ENCODE data around the gene TIMM22.

The TIMM22 gene

DNA sequence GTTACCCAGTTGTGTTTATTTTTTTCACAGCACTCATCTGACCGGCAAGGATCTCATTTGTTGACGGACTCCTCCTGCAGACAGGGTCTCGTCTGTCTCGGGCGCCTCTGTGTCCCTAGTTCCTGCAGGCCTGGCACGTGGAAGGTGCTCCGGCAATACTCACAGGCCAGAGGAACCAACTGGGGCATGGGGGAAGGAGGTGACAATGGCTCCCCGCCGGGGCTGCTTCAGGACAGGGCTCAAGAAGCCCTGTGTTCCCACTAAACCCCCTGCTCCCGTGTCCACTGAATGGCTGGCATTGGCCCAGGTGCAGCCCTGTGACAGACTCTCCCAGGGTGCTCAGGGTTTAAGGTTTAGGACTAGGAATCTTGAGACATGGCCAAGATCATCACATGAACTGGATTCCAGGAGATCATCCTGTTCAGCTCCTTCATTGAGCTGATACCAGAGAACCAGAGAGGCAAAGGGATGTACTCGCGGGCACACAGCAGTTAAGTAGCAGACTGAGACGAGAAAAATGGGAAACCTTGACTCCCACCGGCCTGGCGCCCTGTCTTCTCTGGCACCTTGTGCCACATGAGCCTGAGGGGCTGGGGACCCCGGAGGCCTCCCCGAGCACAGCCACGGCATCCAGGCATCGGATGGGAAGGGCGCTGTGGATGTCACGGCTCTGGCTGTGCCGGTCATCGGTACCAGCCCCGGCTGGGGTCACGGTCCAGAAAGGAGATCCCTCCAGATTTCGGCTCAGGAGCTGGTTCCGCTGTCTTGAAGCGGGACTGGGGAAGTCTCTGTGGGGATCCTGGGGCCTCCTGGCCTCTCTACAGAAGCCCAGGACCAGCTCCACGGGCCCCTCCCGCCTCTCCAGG lies 29.0 kb downstream of the TIMM22 start:
- no peak for DNase-seq

DNA sequence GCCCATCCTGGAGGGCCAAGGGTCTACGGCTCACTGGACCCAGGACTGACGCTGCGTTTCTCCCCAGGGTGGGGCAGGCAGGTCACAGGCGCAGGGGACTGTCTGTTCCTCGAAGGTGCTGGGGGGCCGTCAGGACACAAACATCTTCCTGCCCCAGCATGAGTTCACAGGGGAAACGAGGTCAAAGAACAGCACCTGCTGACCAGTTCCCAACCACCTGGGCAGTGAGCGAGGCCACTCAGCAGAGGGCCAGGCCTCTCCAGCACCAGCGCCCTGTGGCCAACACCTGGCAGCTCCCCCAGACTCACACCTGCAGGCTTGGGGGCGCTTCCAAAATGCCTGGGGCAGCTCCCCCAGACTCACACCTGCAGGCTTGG lies 29.7 kb downstream of the TIMM22 start:
- DNase-seq, result no peak

DNA sequence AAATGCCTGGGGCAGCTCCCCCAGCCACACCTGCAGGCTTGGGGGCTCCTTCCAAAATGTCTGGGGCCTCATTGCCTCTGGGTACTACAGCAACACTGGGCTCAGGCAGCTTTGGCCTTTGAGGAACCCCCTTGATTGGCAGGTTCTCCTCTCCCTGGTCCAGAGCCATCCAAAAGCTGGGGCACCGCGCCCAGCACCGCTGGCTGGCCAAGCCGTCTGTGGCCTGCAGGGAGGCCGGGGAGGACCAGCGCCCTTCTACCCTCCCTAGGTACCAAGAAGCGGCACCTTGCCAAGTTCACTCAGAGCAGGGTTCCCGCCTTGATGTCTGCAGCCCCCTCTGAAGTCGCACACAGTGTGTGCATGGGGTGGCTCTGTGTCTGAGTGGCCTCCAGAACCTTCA lies 30.1 kb downstream of the TIMM22 start:
- no peak for DNase-seq

DNA sequence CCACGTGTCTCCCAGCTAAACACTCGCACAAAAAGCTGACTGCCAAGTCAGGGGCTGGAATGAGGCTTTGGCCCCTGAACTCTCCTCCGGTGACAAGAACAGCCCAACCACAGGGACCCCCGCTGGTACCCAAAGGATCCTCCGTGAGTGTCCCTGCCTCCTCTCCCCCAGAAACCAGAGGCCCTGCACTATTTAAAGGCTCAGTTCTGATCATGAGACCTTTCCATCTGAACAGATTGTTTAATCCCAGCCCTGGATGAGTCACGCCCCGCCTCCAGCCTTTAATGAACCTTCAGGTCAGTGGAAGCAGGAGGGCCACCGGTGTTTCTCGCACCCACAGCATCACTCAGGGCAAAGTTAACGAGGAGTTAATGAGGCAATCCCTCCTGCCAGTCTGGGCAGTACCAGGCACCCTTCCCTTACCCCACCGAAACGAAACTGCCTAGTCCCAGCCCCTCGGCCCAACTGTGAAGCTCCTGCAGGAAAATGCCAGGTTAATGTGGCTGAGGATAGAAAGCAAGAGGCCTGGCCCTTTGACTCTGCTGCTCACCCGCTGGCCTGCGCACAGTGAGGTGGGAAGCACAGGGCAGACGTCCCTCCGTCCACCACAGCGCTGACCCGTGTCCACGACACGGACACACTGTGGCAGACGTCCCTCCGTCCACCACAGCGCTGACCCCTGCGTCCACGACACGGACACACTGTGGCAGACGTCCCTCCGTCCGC lies 32.4 kb downstream of the TIMM22 start:
- DNase-seq, result no peak

DNA sequence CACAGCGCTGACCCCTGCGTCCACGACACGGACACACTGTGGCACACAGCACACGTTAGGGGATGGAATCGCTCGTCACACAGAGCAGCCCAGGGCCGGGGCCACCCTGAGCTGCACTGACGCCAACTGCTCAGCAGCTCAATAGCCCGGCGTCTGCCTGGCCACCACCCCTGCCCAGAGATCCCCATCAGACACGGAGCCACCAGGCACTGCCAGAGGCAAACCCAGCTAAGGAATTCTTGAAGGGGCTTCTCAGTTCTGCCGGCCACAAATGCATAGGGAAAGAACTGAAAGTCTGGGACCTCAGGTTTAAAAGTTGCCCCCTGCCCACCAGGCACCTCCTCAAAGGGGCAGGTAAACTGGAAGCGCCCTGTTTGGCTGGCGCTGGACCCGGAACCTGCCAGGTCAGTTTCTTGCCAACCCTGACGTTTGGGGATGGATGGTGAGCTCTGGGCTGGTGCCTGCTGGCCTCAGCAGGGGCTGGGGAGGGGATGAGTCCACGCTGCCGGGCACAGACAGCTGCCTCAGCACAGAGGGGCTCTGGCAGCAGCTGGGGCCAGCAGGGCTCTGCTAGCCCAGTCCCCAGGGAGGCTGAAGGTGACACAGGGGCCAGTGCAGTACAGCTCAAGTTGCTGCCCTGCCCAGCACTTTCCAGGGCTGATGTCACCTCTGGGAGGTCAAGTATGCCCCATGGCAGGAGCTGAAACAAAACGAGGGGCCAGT lies 33.2 kb downstream of the TIMM22 start:
- DNase-seq, result no peak

DNA sequence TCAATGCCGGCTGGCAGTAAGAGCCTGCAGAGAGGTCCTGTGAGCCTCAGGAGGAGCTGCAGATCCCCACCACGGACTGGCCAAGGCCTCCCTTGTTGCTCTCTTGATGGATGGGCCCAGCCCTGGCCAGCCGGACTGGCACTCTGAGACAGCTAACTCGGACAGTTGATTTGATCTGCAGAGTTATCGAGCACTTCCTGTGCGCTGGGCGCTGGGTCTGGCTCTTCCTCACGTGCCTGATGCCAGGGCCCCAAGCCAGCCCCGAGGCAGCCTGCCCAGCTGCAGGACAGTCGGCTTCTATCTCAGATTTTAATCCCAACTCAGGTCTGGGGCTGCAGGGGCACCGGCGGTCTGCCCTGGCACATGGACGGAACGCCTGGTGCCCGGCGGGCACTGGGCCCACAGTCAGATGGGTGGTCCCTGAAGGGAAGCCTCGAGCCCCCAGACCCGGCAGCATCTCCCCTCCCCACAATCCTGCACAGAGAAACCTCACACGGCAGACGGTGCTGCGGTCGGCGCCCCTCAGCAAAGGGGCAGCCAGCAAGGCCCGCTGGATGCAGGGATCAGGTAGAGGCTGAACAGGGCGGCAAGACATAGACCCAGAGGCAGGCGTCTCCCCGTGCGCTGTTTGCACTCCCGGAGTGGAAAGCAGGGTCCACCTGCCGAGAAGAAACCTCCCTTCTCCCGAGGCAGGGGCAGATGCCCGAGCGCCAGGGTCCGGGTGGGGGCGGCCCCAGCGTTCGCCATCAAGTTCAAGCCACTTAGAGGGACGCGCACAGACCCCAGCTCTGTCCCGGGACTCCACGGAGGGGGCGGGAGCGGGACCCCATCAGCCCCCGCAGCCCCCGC lies 34.0 kb downstream of the TIMM22 start:
- DNase-seq, result no peak

DNA sequence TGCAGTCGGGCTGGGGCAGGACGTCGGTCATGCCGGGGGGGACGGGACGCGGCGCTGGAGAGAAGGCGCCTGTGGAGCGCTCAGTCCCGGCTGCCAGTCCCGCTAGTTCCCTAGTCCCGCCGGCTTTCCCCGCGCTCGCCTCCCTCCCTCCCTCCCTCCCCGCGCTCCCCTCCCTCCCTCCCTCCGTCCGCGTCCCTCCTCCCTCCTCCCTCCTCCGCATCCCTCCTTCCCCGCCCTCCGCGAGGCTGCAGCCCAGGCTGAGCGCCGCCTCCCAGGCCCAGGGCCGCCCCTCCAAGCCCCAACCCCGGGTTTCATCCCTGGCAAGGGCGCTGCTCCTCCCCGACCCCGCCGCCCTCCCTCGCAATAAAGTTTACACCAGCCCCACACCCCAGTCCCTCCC lies 34.8 kb downstream of the TIMM22 start:
- DNase-seq, result no peak

DNA sequence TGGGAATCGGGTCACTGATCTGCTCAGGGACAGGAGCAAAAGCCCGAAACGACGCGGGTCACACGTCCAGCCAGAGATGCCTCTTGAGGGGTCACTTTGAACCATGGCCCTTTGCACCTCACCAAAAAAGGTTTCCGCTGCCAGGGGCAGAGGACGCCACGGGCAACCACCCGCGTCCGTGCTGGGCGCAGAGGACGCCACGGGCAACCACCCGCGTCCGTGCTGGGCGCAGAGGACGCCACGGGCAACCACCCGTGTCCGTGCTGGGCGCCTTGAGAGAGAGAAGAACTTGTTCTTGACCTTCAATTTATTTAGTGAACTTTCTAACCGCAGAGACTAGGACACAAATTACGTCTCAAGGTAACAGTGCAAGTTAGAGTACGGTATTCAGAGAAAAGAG lies 35.5 kb downstream of the TIMM22 start:
- DNase-seq, result no peak

DNA sequence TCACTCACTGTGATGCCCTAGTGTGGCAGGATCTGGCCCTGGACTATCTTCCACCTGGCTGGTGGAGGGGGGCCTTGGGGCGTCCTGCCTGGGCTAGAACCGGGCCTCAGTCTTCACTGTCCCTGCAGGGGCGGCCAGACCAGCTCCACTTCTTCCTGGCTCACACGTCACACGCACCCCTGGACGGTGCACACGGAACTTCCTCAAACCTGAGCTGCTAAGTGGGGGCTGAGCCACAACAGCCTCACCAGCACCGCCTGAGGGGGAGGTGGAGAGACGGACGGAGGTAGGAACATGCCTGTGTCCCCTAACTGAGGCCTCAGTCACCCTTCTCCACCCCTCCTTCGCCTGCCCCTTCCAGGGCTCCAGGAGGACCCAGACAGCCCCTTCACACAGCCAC lies 36.6 kb downstream of the TIMM22 start:
- no peak for DNase-seq

DNA sequence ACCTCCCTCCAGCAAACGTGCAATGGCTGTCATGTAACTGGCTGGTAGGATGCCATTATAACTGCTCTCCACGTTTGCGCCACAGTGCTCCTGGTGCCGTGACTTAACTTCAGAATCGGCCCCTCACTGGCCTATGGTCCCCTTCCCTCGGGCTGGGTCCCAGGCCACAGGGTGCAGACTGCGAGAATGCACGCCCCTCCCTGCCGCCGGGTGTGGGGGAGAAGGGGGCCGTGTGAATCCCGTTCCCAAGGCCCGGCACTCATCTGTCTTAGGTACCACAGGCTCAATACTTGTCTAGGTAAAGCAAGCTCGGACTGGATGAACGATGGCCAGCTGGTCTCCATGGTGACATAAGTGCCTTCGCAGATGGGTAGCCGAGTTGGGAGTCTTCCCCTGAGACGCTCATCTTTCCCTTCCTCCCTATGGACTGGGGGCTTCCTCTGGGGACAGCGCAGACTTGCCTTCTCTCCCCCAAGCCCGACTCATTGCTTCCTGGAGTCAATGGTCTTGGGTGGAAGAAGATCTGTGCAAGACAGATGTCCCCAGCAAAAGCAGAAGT lies 37.8 kb downstream of the TIMM22 start:
- no peak for DNase-seq

DNA sequence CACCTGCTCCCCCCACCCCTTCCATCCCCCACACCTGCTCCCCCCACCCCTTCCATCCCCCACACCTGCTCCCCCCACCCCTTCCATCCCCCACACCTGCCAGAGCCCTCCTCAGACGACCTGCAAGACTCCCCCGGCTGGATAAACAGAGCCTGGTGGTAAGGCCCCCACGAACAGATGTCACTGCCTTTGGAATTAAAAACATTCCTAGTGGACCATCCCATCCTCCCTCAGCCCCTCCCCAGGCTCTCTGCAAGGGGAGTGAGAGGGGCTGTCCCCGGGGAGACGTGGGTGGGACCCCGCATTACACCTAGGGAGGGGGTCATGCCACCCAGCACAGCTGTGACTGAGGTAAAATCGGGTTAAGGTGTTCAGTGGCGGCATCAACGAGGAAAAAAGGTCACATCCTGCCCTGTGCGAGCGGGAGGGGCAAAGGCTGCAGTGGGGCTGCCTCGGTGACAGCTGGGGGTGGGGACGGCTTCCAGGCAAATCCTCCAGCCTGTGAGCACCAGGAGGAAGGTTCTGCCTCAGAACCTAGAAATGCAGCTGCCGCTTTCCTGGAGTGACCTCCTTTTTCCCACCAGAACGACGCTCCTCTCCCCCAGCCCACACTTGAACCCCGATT lies 38.7 kb downstream of the TIMM22 start:
- DNase-seq, result no peak

DNA sequence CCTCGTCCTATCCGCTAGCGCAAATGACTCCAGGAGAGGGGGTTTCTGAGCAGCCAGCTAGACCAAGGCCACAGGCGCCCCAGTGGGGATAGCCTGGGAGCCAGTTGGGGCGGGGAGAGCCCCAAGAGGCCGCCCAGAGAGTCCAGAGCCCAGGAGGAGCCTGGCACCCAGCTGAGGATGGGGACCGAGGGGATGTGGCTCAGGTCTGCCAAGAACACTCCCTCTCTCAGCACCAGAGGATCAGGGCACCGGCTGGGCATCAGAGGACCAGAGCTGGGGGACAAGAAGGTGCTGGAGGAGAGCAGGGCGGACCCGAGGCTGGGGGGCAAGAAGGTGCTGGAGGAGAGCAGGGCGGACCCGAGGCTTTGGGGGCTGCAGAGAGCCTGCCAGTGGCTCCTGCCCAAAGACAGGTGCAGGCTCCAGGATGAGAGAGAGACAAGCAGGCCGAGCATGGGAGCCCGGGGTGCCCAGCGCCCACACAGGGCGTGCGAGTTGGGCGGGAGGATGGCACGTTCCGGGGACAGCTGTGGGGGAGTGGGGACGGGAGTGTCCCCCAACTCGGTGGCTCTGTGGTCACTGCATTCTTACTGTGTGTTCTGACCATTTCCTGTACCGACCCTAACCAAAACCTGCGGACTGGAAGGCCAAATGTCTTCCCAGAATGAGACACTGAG lies 39.4 kb downstream of the TIMM22 start:
- DNase-seq, result no peak

DNA sequence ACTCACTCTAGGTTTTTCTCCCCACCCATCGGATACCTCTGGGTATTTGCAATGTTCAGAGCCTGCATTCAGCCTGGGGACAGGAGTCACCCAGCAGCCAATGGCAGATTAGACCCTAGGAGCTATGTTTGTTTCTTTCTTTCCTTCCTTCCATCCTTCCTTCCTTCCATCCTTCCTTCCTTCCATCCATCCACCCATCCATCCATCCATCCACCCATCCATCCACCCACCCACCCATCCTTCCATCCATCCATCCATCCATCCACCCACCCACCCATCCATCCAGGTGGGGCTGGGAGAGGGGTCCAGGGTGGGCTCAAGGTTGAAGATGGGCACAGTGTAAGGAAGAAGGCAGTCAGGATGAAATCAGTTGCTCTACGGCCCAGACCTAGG lies 39.9 kb downstream of the TIMM22 start:
- DNase-seq, result no peak

DNA sequence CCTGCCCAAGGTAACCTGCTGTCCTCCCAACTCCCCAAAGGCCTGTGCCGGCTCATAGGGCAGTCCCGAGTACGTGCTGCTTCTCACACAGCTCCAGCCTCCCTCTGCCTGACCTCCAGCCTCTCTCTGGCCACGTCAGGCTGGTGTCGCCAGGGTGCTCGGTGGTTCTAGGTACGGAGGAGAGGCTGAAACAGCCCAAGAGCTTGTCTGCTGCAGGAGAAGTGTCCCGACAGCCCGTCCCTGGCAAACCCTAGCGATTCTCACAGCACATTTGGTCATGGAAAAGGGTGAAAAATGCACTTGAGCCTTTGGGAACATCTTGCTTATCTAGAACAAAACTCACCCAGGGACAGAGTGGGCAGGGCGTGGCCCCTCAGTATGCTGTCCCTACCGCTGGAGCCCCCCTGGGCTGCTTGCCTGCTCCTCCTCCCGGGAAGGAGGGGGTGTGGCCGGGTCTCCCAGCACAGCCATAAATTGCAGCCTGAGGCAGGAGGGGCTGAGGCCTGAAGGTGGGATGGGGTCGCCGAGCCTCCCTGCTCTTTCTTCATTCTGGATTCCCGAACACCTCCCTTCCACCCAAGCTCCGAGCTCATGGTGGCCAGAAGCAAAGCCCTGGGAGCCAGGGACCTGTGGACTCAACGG lies 40.4 kb downstream of the TIMM22 start:
- DNase-seq, result no peak

DNA sequence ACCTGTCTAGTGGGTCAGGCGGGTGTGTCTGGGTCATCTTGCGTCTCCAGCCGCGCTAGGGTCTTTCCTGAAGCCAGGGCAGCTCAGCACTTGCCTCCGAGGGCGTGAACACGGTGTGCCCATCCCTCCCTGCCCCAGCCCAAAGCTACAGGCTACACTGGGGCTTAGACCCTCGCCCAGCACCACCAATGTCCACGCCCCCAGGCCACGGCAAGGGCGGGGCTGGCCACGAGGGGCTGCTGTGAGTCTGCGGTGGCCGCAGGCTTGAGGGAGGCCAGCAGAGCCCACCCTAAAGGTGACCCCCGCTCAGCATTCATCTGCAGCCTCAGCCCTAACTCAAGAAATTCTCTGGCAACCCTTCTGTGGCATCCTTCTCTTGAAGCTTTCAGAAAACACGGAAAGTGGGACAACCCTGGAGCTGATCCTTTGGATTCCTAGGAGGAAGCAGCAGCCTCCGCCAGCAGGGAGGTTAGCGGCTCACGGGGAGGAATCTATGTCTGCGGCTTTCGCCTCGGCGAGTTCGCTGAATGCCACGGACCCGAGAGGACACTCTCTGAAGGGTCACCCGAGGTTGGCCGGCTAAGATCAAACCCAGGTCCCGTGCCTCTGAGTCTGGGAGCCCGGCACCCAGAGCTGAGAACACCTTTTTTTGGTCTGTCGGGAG lies 41.7 kb downstream of the TIMM22 start:
- no peak for DNase-seq

DNA sequence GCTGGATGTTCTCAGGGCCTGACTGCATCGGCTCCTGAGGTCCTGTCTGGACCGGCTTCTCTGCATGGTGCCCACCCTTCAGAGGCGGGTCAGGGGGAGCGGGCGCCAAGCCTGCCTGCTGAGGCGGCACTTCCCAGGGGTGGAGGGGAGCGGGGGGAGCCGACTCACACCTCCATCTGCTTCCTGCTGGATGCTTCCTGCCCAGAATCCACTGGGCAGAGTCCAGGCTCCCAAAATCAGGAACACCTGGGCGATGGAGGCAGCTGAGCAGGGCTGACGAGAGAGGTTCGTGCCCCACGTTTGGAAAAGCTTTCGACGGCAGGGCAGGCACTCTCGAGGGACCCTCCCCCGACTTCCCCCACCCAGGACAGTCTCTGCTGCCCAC lies 42.2 kb downstream of the TIMM22 start:
- DNase-seq, result no peak

DNA sequence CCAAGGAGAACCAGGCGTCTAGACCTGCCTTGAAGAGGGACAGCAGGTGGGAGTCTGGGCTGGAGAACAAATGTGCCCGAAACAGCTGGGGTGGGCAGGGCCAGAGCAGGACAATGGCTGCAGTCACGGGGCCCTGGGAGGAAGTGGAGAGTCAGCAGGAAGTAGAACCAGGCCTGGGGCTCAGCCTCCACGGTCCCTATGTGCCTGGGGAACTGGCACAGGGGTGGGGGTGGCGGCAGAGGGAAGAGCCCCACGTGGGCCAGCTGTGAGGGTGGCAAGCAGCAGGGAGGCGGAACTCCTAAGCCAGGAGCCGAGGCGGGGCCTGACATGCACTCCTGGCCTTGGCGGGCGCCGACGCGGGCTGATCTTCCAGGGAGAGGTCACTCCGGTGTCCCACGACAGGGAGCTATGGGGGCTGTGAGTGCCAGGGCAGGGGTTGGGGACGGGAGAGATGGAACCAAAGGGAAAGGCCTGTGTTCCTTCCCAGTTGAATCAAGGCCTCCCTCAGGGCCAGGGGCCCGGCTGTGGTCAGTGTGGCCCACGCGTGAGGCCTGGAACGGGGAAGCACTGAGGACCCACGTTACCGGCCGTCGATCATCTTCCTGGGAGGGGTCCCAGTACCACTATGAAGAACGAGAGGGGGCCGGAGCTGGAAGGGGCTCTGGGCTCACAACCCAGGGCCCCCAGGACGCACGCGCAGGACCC lies 42.7 kb downstream of the TIMM22 start:
- no peak for DNase-seq

DNA sequence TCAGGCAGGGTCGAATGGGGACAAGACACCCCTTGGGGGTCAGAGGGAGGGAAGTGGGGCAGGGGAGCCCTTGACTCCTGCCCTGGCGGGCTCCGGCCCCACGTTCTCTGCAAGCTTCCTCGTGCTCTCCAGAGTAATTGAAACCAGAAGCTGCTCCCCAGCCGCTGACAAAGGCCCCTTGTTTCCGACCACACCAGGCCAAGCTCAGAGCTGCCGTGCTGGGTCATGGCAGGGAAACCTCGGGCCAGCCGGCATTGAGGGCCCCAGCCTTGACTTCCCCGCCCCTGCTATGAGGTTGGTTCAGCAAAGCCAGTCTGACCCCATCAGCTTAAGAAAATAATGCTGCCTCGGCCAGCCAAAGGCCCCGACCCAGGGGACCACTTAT lies 43.3 kb downstream of the TIMM22 start:
- no peak for DNase-seq

DNA sequence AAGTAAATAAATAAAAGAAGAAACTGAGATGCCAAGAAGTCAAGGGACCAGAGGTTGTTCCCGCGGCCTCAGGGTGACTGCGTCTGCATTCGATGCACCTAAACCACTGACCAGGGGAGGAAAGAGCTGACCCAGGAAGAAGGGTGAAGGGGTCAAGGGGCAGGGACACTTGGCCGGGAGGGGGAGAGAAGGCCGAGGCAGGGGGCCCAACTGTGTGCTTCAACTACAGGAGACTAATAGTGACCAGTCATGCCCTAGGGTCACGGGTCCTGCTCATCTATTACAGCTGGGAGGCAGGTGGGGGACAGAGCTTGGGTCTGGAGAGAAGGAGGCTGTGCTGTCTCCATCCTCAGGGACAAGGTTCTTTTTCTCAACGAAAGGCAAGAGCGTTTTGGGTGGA lies 44.8 kb downstream of the TIMM22 start:
- no peak for DNase-seq

DNA sequence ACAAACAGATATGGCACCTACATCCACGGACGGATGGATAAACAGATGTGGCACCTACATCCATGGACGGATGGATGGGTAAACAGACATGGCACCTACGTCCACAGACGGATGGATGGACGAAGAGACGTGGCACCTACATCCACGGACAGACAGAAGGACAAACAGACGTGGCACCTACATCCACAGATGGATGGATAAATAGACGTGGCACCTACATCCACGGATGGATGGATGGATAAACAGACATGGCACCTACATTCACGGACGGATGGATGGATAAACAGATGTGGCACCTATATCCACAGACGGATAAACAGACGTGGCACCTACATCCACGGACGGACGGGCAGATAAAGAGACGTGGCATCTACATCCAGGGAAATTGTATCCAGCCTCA lies 45.6 kb downstream of the TIMM22 start:
- DNase-seq, result no peak

All from stimulated activated CD4-positive, alpha-beta T cell treated with anti-CD3 and anti-CD28 coated beads, Interleukin-15, amount 100 ng/mL, for 24 hours (primary cell).